CD14-positive monocyte (primary cell): ENCODE data around the gene LPIN2. TPM values are rescaled to one million over a fixed set of nuclear protein-coding genes. Genes with fewer than 3 reads are reported as not detected.
A peak's percentile ranks its signal among the peaks of the same experiment; 100 is the strongest.

ENCODE experiments used
- DNase-seq, 3 donors: peaks; one replicate each; pipeline ENCODE4 v3.0.0-alpha.2; 2011 to 2022
- H2AFZ ChIP-seq: 2 replicates; pipeline ENCODE4 v1.6.0; 2012; ENCODE audit warnings: mild to moderate bottlenecking, low read depth, low read length, inconsistent platforms; ENCODE audit not compliant: insufficient read depth, poor library complexity, severe bottlenecking
- H3K27ac ChIP-seq, 2 donors: 1 replicate in 1 of 2; 2 replicates in 1 of 2; pipeline ENCODE4 v1.5.1; 2012 to 2013; ENCODE audit warnings: low read length in 2 of 2, control low read depth in 1 of 2, inconsistent platforms in 1 of 2, low read depth in 1 of 2, mild to moderate bottlenecking in 1 of 2
- H3K27me3 ChIP-seq, 2 donors: one replicate each; pipeline versions ENCODE4 v1.6.0 to v1.6.1; 2011 to 2013; ENCODE audit warnings: low read length in 2 of 2; ENCODE audit not compliant: control insufficient read depth in 2 of 2, insufficient read depth in 2 of 2
- H3K36me3 ChIP-seq, 2 donors: replicated peaks in 1 of 2; 1 replicate in 1 of 2; 2 replicates in 1 of 2; pipeline versions ENCODE4 v1.5.1 to v1.6.1; 2012 to 2013; ENCODE audit warnings: low read length in 2 of 2, control low read depth in 1 of 2, inconsistent platforms in 1 of 2, mild to moderate bottlenecking in 1 of 2; ENCODE audit not compliant: insufficient read depth in 2 of 2, control insufficient read depth in 1 of 2
- H3K4me1 ChIP-seq, 2 donors: 1 replicate in 1 of 2; 2 replicates in 1 of 2; pipeline versions ENCODE4 v1.5.1 to v1.6.1; 2012 to 2013; ENCODE audit warnings: low read length in 2 of 2, control low read depth in 1 of 2, inconsistent platforms in 1 of 2, mild to moderate bottlenecking in 1 of 2, moderate library complexity in 1 of 2; ENCODE audit not compliant: insufficient read depth in 2 of 2, control insufficient read depth in 1 of 2
- H3K4me2 ChIP-seq: replicated peaks from 2 replicates; pipeline ENCODE3; 2012; ENCODE audit warnings: low read length, moderate library complexity, mild to moderate bottlenecking; ENCODE audit not compliant: poor library complexity, severe bottlenecking; ENCODE audit errors: extremely low read depth
- H3K4me3 ChIP-seq, 3 experiments: fragments of 200-600 bp in 1 of 3; sonication (generic) in 1 of 3; replicated peaks in 1 of 3; 1 replicate in 2 of 3; 2 replicates in 1 of 3; pipeline ENCODE4 v1.5.1; 2011 to 2013; ENCODE audit warnings: low read length in 3 of 3, mild to moderate bottlenecking in 3 of 3, control low read depth in 2 of 3, low read depth in 2 of 3, inconsistent platforms in 1 of 3, moderate library complexity in 1 of 3
- H3K79me2 ChIP-seq: 2 replicates; pipeline ENCODE4 v1.6.0; 2012; ENCODE audit warnings: mild to moderate bottlenecking, control low read depth, inconsistent platforms, low read length, moderate library complexity; ENCODE audit not compliant: insufficient read depth
- H3K9ac ChIP-seq: 2 replicates; pipeline ENCODE4 v1.6.0; 2017; ENCODE audit warnings: low read length, mild to moderate bottlenecking; ENCODE audit not compliant: insufficient read depth, poor library complexity, severe bottlenecking
- H3K9me3 ChIP-seq, 2 donors: replicated peaks in 1 of 2; 1 replicate in 1 of 2; 2 replicates in 1 of 2; pipeline versions ENCODE4 v1.5.1 to v1.6.1; 2012 to 2013; ENCODE audit warnings: low read length in 2 of 2, control low read depth in 1 of 2; ENCODE audit not compliant: control insufficient read depth in 1 of 2, insufficient read depth in 1 of 2
- H4K20me1 ChIP-seq: 2 replicates; pipeline ENCODE4 v1.6.0; 2012; ENCODE audit warnings: mild to moderate bottlenecking, low read length, control low read depth, moderate library complexity; ENCODE audit not compliant: insufficient read depth
- H3K27ac Mint-ChIP-seq, 7 donors: one replicate each; pipeline ENCODE4 v1.8.0; 2020; ENCODE audit warnings: mild to moderate bottlenecking in 7 of 7, mixed read lengths in 7 of 7, moderate library complexity in 6 of 7, inconsistent platforms in 2 of 7
- H3K27me3 Mint-ChIP-seq, 3 donors: one replicate each; pipeline ENCODE4 v1.8.0; 2021 to 2022; ENCODE audit warnings: low read depth in 3 of 3, mild to moderate bottlenecking in 3 of 3, mixed read lengths in 3 of 3, moderate library complexity in 3 of 3, inconsistent platforms in 1 of 3
- H3K36me3 Mint-ChIP-seq, 2 donors: one replicate each; pipeline ENCODE4 v1.8.0; 2020; ENCODE audit warnings: mixed read lengths in 2 of 2, inconsistent platforms in 1 of 2, mild to moderate bottlenecking in 1 of 2
- H3K4me1 Mint-ChIP-seq: one replicate; pipeline ENCODE4 v1.8.0; 2020; ENCODE audit warnings: mild to moderate bottlenecking, mixed read lengths
- H3K4me3 Mint-ChIP-seq, 2 donors: one replicate each; pipeline ENCODE4 v1.8.0; 2020; ENCODE audit warnings: mild to moderate bottlenecking in 2 of 2, mixed read lengths in 2 of 2, moderate library complexity in 1 of 2
- H3K9me3 Mint-ChIP-seq, 7 donors: one replicate each; pipeline ENCODE4 v1.8.0; 2020 to 2022; ENCODE audit warnings: mixed read lengths in 7 of 7, mild to moderate bottlenecking in 6 of 7, moderate library complexity in 6 of 7, inconsistent platforms in 2 of 7
- CTCF ChIP-seq: fragments of 200-600 bp; IDR thresholded peaks from one replicate; pipeline ENCODE4 v1.8.0; 2022; ENCODE audit warnings: antibody characterized with exemption, mild to moderate bottlenecking
- WGBS: methylation state at CpG from one replicate; pipeline ENCODE4 v1.1.5; 2013; ENCODE audit warnings: missing lambda C conversion rate; ENCODE audit not compliant: insufficient coverage; 5-methylcytosine and 5-hydroxymethylcytosine counted together
- intact Hi-C, 2 donors: fragments of 100-400 bp; cut with micrococcal nuclease; formaldehyde crosslinking; loops; one replicate each; pipeline versions ENCODE4 v1.15.0 to v1.15.1; 2023
- polyA plus RNA-seq, 3 donors: library from polyadenylated mRNA; depleted of rRNA in 1 of 3; unstranded in 2 of 3; stranded (reverse) in 1 of 3; fragments of 300-500 nt in 2 of 3; fragments of >200 nt in 1 of 3; fragmentation: Illumina TruSeq in 2 of 3; gene quantifications; 1 replicate in 2 of 3; 2 replicates in 1 of 3; pipeline ENCODE4 v1.2.3, GENCODE V29; 2012 to 2021

The LPIN2 gene
- polyA plus RNA-seq, 3 donors: 9.3 to 16.3 (median 10.3) TPM

DNA sequence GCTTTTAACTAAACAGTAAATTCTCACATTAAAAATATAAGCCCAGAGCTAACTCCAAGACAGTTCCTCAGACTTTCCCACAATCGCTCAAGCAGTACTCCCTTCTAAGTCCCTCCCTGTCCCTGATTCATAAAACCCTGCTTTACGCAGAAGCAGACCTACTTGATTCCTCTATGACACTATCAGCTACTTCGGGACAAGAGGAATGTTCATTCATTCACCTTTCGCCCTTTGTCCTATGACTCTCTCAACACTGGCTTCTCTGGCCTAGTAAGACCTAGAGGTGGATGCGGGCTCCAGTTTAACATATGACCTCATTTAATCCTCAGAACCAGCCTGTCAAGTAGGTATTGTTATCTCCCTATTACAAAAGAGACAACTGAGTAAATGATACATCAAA lies 10.2 kb downstream of the LPIN2 start:
- 24% methylated on average over 2 of the region's 5 CpGs for WGBS
- intact Hi-C loops: no loop called here
- Mint-ChIP-seq H3K36me3 (peaks cover 32 to 50% of the 10 kb centered on the region in 2 donors), H3K4me3 (no peak overlapping the region), H3K9me3 (peaks cover 2 to 10% (median 4%) of the 10 kb centered on the region in 7 donors), H3K27me3 (no peaks in the 10 kb centered on the region), H3K4me1 (peaks cover 22% of the 10 kb centered on the region), H3K27ac (peak overlapping the region in 1 of 7 donors; percentile 54)
- peaks cover 60% of the 10 kb centered on the region for H4K20me1 ChIP-seq
- H3K27ac ChIP-seq: no peak overlapping the region
- H3K4me3 ChIP-seq: no peak overlapping the region
- peaks cover 4 to 8% of the 10 kb centered on the region in 2 donors for H3K4me1 ChIP-seq
- H3K4me2 ChIP-seq: no peak overlapping the region
- H3K9me3 ChIP-seq: peaks cover 0 to 5% of the 10 kb centered on the region in 2 donors
- H3K27me3 ChIP-seq: no peaks in the 10 kb centered on the region
- no peak overlapping the region for H2AFZ ChIP-seq
- H3K9ac ChIP-seq: no peak overlapping the region
- H3K79me2 ChIP-seq: peaks cover 62% of the 10 kb centered on the region
- TF ChIP-seq CTCF: no peak
- peaks cover 8 to 34% of the 10 kb centered on the region in 2 donors for H3K36me3 ChIP-seq
- no peak for DNase-seq

DNA sequence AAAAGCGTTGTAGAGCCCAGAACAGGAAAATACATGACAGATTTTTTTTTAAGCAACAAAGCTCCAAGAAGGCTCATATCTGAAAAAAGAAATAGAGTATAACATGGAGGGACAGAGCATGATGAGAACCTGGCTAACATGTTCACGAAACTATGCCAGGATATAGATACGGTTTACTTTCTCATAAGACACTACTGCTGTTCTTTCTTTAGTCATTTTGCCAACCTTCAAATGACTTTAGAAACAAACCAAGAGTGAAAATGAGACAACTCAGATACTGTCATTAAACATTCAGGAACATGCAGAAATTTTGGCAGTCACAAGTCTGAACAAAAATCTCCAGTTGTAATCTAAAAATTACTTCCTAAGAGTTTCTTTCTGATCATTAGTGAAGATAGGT lies 14.3 kb downstream of the LPIN2 start:
- peaks cover 43% of the 10 kb centered on the region for H3K4me1 Mint-ChIP-seq
- no CpG with 5 or more reads among the region's 3 CpGs for WGBS
- H3K9me3 Mint-ChIP-seq: peaks cover 0 to 2% (median 0%) of the 10 kb centered on the region in 7 donors
- DNase-seq: no peak
- Histone ChIP-seq H4K20me1 (peaks cover 45% of the 10 kb centered on the region), H3K4me1 (peaks cover 18 to 26% of the 10 kb centered on the region in 2 donors), H3K9ac (no peak overlapping the region), H3K79me2 (peaks cover 60% of the 10 kb centered on the region), H2AFZ (no peak overlapping the region), H3K27me3 (no peaks in the 10 kb centered on the region), H3K27ac (no peak overlapping the region), H3K9me3 (no peaks in the 10 kb centered on the region), H3K36me3 (peaks cover 4 to 12% of the 10 kb centered on the region in 2 donors), H3K4me2 (no peak overlapping the region), H3K4me3 (no peak overlapping the region)
- H3K4me3 Mint-ChIP-seq: no peak overlapping the region
- H3K27me3 Mint-ChIP-seq: no peaks in the 10 kb centered on the region
- intact Hi-C loops: loop anchor here in 1 of 2 donors (10.0 kb wide), 2 partner anchors 246 to 446 kb away; partner anchors contain the start of gene MYL12A
- H3K36me3 Mint-ChIP-seq: peaks cover 12 to 24% of the 10 kb centered on the region in 2 donors
- TF ChIP-seq CTCF: no peak
- peak overlapping the region in 2 of 7 donors; percentile 63 to 68 for H3K27ac Mint-ChIP-seq
